ENCODE results near the gene PTPRM.

The PTPRM gene

DNA sequence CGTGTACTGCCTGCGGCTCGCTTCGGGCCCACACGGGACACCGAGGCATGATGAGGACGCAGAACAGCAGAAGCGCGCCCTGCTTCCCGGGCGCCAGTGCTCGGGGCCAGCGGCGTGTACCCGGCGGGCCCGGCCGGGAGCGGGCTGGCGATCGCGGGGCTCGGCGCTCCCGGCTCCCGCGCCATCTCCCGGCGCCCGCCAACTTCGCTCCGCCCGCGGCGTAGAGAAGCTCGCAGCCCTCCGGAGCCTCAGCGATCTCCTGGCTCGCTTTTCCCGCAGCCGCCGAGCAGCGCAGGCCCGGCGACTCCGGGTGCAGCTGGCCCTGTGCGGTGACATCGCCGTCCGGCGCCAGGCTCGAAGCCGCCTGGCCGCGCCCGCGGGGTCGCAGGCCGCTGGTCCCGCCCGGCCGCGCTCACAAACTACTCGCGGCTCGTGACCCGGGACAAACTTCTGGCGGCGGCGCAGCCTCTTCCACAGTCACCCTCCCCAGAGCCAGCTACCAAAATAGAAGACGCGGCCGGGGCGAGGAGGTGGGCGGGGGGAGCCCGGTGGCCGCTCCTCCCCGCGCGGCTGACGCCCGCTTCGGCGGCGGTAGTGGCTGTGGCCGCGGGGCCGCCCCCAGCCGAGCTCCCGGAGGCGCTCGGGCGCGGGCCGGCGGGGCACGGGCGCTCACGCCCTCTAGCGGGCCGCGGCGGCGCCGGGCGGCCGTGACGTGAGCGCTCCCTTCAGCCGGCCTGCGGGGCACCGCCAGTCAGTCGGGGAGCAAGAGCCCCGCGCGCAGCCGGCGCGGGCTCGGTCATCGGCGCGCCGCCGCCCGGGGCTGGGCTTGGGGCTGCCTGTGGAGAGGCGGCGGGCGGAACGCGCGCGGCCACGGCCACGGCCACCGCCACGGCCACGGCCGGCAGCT lies at the start of gene PTPRM:
PTPRM (plus strand) TSS at position 750 of the 907 bp plus-strand sequence. CDS start 503 bp downstream, outside the sequence.
- DNase-seq, result peak; percentile 91

DNA sequence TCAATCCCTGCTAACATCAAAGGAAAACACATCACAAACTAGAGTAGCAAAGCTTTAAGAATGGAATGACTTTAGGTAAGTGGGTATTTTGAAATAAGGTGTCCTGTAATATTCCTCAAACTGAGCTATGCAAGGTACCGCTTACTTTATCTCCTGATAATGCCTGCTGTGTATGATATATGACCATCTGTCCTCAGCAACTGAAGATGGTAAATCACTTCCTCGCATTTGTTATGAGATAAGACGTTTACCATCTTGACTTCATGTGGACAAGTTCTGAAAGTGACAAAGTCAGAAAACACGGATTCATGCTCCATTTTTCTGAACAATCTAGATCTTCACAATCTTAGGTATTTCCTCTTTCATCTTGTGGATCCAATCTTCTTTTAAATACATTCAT lies 49.3 kb upstream of the PTPRM start:
- no peak for DNase-seq

DNA sequence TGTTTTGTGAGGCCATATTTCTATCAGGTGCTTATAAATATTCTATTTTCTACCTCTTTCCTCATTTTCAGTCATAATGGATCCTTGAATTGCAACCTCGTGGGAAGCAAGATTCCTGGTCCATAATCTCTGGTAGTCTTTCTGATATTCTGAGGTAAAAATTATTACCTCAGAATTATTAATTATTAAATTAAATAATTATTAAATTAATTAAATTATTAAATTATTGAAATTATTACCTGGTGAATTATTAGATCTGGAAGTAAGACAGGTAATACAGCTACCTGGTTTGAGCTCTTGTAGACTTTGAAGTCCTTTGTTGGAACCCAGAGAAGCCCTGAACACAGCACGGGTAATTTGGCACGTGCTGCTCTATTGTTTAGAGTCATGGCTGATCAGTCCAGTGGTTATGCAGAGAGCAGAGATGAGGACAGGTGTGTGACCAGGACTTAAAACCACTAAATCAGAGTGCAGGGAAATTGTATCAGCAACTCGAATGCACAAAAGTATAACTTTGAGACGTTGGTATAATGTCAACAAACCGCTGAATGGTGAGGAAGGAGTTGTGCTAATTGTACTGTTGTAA lies 46.8 kb upstream of the PTPRM start:
- no peak for DNase-seq

DNA sequence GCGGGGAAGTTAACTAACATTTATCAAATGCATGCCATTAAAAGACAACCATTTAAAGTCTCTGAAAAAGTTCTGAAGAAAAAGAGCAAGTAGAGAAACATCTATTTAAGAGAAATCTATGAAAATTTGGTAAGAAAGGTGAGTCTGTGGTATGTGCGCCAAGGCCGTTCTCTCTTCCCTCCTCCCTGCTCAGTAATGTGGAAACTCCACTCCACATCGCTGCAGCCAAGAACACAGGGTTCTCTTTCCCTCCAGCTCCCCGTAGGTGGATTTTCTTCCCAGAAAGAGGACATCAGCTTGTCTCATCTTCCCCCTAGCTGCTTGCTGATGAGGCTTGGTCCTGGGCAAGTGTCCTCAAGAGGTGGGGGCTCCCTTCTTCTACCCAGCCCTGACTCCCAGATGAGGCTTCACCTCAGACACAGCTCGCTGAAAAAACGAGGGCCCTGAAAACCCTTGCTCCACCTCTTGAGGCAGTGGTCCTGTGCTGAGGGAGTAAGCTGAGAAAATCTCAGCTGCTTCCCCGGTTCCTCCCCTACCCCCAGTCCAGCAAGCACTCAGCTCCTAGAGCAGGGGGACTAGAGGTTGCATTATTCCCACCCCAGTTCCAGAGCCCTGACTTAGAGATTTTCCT lies 45.8 kb upstream of the PTPRM start:
- no peak for DNase-seq

DNA sequence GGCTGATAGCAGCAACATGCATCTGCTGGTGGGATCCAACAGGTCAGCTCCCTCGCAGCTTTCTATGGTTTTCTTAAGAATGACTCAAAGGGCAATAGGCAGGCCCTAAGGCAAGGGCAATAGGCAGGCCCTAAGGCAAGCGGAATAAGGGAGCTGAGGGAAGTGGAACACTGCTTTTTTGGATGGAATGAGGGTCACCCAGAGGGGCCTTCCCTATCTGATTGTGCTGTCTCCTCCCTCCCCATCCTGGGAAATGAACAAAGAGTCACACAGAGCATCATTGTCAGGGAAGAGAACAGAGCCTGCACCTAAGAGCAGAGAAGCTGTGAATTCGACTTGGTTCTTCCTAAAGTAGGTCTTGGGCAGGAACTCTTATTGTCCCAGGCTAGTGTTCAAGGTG lies 43.3 kb upstream of the PTPRM start:
- DNase-seq, result no peak

DNA sequence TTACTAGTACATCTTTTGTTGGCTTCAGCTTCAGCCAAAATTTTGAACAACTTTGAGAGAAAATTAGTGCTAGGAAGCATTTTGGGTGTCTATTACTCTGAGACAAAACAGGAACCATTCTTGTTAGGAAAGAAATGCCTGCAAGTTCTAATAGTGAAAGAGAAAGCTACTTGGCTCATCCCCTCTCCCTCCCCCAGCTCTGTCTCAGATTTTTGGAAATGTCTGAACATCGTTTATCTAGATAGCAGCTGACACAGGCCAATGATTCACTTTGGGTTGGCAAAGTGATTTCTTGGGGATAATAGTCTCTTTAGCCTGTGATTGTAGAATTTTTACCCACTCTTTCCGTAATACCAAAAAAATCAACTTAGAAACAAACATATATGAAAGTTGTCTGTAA lies 42.3 kb upstream of the PTPRM start:
- no peak for DNase-seq

DNA sequence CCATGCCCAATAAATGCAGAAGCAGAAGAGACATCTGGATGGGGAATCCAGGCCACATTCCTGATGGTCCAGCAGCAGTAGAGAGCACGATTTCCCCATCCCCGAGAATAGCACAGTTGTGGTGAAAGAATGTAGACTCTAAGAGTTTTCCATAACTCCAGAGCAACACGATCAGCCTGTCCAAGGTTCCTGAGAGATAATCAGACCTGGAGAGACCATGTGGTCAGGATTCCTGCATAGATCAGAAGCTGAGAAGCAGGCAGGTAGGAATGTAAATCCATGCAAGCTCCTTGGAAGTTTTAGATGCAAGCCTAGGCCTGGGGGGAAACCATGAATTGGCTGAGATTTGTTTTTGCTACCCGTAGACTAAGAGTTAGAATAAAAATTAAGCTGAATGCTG lies 34.2 kb upstream of the PTPRM start:
- no peak for DNase-seq

DNA sequence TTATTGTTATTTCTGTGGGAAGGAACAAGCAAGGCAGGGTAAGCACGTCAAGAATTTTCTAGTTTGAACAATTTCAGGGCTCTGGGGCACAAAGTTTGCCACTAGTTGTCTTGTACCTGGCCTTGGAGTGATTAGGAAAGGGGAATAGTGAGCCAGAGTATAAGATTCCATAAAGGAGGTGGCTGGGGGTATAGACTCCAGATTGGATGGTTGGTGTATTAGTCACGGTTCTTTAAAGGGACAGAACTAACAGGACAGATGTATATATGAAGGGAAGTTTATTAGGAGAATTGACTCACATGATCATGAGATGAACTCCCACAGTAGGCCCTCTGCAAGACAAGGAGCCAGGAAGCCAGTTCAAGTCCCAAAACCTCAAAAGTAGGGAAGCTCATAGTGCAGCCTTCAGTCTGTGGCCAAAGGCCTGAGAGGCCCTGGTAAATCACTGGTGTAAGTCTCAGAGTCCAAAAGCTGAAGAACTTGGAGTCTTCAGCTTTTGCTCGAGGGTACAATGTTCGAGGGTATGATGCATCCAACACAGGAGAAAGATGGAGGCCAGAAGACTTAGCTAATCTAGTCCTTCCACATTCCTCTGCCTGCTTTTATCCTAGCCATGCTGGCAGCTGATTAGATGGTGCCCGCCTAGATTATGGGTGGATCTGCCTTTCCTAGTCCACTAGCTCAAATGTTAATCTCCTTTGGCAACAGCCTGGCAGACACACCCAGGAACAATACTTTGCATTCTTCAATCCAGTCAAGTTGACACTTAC lies 31.5 kb upstream of the PTPRM start:
- DNase-seq, result no peak

DNA sequence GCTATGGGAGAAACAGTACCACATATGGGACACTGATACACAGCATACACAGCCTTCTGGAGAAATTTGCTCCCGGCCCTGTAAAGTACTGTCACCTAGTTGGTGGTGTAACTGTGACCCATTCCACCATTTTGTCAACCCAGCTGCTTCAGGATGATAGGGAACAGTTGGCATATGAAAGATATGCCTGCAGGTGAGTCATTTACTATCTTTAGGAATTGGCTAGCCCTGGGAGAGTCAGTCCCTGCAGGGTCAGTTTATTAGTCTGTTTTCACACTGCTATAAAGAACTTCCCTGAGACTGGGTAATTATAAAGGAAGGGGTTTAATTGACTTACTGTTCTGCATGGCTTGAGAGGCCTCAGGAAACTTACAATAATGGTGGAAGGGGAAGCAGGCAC lies 30.0 kb upstream of the PTPRM start:
- DNase-seq, result no peak

DNA sequence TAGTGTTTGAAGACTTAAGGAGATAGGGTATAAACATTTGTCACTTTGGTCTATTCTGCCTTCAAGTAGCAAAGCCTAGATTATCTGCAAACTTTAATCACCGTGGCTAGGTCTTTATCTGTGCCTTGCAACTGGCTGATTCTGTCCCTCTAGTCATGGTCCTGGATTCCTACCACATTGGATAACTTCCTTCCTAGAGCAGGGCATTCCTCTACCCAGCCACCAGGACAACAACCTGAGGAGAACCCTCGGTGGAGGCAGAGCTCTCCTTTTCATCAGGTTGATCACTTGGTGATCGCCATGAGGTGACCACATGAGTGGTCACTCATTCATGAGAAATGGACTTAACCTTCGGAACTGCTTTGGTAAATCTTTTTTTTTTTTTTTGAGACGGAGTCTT lies 25.3 kb upstream of the PTPRM start:
- DNase-seq, result no peak

DNA sequence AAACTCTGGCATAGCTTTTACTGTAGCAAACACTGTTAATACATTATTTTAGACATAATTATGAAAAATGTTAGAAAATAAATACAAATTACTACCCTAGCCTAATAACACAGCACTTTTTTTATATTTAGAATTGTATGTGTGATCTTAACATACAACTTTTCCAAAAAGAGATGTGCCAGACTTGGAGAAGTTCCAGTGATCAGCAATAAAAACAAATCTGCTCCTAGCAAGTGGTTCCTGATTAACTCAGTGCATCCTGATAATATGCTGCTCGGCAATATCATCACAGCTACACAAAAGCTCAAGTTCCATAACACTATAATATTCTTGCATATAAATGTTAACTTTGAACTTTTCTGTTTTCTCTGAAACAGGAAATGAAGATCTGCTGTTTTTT lies 22.4 kb upstream of the PTPRM start:
- no peak for DNase-seq

DNA sequence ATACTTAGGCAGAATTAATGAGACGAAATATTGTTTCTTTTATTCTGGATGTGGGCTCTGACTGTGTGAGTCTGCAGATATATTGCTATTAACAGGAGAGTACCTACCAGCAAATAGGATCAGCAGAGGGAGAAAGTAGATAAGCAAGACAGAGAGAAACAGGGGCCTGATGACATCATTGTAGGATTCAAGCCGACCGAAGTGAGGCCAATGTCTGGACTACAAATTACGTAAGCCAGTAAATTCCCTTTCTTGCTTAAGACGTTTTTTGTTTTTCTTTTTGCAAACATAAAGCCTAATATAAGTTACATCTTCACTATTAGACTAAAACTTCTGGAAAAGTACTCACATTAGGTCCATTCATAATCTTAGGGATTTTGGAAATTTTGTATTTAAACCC lies 21.4 kb upstream of the PTPRM start:
- no peak for DNase-seq

DNA sequence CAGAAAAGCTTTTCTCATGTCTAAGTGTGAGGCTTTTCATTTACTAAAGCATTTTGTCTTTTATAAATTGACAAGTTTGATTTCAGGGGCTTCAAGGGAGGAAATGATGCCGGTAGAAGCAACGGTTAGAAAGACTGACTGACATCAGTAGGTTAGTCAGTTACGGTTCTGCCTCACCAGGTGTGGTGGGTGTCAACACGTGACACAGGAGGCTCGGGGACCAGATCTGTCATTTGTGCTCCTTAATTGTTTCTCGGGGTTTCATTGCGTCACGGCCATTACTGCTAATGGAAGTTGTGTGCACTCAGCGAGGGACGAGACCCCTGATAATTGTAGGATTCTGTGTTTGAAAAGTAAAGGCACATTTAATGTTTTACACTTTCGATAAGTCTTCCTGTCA lies 18.9 kb upstream of the PTPRM start:
- no peak for DNase-seq

DNA sequence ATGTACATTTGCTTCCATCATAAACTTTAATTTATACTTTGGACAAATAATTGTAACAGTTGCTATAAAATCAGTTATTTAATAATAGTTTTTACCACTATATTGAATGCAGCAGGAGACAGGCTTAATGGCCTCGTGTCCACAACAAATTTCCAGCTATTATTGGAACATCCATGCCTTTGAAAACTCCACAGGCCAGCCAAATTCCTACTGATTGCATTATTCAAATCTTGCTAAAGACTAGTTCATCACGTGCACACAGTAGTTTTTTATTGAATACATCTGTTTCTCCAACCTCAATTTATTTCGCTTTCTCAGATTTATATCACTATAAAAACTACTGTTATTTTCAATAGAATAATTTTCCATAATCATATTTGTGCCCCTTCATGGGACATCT lies 18.4 kb upstream of the PTPRM start:
- DNase-seq, result no peak

DNA sequence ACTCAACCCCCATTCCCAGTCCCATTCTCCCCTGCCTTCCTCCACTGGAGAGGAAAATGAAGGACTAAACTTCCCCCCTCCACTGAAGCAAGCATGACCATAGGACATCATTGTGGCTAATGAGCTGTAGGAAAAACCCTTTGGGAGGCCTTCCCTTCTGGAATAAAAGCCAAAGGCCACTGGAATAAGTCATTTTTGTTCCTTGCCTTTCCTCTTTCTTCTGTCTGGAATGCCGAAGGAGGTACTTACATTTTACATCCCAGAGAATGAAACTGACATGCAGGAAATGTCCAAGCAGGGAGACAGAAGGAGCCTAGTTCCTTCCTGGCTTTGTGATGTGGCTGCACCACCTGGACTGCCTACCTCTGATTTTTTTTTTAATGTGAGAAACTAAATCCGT lies 9.1 kb upstream of the PTPRM start:
- DNase-seq, result no peak

DNA sequence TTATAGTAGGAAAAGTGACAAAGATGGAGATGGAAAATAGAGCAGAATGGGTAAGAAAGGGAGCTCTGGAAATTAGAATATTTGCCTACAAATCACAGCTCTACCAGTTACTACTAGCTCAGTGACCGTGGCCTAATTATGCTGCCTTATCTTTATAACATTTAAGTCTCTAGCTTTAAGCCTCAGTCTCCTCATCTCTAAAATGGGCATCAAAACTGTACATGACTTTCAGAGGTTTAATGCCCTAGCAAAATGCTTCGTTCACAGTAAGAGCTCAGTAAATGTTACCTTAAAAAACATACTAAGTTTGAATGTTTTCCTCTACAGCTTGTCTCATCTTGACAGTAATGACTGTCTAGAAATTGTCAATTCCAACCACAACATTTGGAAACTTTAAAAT lies 8.3 kb upstream of the PTPRM start:
- no peak for DNase-seq

DNA sequence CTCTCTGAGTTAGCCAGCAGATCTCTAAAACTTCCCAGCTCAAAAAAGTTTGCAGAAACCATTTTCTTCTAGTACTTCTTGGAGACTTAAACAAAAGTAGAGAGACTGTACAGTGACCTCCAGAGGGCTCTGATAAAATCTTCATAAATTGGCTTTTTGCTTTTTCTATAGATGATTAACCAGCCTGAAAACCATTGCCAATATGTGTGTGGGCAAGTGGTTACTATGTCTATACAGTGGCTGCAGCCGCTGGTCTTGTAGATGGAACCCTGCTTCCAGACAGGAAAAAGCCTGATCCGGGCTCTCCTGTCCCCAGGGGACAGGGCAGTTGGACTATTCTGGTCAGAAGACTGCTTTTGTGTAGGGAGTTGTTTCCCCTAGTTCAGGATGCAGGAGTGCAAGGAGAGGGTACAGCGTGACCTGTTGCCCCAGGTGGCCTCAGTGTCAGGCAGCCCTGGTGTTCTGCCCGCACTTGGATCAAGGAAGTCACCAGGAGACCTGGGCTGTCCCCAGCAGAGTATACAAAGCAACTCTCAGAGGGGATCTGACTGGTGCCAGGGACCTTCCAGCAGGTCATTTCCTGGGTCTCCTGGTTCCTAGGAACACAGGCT lies 7.3 kb upstream of the PTPRM start:
- no peak for DNase-seq

DNA sequence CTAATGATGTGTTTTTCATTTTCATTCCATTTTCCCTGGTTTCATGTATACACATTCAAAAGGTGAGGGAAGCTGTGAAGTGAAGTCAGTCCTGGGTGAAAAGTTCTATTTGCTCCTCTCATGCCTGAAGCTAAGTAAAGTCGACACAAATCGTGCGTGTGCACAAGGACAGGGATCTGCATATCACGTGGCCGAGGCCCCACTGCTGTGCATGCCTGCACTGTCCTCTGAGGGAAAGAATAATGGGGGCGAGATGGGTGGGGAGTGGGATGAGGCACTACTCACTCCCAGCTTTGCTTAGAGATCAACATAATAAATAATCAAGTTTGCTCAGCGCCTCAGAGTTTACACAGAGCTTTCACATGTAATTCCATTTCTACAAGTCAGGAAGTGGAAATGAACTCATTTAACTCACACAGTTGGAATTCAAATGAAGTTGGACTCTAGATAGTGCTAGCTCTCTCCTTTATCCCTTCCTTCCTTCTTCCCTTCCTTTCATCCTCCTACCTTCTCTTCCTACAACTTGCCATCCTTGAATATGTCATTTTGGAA lies 5.1 kb upstream of the PTPRM start:
- no peak for DNase-seq

DNA sequence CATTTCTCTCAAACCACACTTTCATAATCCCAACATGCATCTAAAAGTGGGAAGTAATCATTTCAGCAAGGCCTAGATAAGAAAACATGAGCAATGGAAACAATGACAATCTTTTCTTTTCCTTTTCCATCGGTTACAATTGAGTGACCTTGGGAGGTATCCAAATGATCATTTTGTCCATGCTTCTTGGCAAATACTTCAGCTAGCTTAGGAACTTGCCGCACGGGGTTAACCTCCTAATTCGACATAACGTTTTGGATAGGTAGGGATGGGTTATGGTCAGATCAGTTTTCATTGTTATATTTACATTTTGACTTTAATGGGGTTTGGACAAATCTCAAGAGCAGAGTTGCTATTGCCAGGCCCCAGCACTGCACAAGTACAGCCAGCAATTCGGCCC lies 4.6 kb upstream of the PTPRM start:
- no peak for DNase-seq

DNA sequence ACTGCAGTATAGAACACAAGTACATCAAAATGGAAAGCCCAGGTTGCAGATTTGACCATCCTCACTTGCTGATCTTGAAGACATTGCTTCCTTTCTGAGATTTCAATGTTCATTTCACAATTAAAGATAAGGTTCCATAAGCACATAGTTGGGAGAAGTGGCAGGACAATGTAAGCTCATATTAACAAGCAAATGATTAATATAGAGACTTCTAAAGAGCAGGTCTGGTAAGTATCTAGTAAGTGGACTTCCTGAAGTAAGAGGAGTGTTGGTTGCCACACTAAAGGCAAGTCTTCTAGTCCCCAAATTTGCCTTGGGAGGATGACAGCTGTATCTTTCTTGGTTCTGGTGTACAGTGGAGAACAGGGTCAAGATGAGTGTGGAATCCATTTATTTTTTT lies 1.4 kb upstream of the PTPRM start:
- DNase-seq, result no peak

DNA sequence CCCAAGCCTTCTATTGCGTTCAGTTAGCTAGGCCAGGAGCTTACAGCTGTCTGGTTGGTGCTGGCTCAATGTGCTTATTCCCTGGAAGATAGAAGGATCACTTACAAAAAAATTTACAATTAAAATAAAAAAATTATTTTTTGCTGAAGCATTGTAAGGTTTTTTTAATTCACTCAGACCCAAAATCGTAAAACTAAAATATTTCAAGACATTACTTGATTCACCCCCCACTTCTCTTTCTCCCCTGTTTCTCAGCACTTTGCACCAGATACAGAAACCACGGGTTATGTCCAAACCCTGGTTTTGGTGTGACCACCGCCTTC lies 911 bp upstream of the PTPRM start:
- DNase-seq, result no peak

DNA sequence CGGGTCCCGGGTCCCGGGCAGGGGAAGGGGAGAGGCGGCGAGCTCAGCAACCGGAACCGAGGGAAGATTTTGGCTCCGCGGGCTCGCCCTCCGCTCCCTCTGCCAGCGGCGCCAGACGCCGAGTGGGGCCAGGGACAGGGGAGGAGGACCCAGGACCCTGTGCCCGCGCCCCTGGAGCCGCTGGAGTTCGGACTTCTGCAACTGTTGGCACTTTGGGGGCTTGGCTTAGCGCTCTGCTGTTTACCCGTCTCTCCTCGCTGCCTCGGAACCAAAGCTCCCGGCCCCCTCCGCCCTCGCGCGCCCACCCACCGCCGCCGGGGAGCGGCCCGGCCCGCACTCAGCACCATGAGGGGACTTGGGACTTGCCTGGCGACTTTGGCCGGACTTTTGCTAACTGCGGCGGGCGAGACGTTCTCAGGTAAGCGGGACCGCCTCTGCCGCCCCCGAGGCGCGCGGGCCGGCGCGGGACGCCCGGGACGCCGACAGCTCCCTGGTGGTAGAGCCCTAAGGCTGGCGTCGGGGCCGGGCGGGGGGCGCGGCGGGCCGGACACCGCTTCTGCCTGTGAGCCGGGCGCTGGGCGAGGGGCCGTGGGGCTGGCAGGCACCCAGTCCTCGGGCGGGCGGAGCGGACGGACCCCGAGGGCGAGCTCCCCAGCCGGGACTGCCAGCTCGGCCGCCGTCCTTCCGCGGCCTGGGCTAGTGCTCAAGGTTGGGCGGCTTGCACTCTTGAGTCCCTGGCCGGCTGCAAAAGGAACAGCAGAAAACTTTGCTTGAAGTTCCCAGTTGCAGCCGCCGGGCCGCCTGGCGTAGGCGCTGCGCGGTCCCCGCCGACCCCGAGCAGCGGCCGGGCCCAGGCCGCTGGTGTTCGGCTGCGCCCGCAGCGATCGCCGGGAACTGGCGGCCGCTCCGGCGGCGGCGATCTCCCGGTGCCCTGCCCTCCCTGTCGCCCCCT lies 634 bp downstream of the PTPRM start:
- DNase-seq, result peak; percentile 72

Data from femur (tissue), 1 donor.